ENCODE results near the gene MSLN.

MSLN gene

DNA sequence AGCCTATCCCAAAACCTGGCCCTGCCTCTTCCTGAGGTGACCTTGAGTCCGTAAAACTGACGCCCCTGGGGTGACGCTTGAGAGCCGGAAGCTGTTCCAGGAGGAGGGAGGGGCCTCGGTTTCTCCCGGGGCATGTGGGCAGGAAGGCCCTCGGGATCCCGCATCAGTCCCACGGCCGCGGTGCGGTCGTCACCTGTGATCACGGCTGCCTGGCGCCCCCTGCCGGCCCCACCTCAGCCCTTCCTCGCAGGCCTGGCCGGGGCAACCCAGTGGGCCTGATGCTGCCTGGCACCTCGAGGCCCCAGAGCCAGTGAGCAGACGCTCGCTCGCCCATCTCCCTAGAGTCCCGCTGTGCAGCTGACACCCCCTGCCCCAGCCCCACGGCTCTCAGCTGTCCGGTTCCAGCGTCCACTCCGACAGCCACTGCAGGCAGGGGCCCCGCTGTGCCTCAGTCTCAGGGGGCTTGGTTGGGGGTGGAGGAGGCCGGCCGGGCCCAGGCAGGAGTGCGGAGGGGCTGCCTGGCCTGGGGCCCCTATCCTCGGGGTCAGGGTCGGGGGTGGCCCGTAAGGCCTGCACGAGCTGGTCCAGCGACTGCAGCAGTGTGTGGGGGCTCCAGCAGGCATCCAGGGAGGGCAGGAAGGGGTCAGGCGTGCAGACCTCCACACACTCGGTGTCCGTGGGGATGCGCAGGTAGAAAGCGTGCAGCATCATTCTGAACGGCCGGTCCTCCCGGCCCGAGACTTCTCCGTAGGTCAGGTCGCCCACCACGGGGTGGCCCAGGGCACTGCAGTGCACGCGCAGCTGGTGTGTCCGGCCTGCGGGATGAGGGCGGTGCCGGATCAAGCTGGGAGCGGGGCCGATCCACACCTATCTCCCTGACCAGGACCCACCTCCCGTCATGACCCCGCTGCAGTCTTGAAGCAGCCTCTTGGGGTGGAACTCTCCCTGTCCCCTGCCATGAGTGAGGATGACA is 25.3 kb downstream of the MSLN start:
- Histone ChIP-seq H3K4me3 (ENCODE audit: low read length) (no peak overlapping the region), H3K36me3 (replicated peaks; ENCODE audit: low read depth, low read length) (peaks cover 3% of the 10 kb centered on the region), H3K27me3 (ENCODE audit: low read depth, low read length) (peaks cover 6% of the 10 kb centered on the region; the same call in 1 of the 2 replicates), H3K4me2 (ENCODE audit: low read length) (no peak overlapping the region), H3K79me2 (ENCODE audit: low read length) (peaks cover 25% of the 10 kb centered on the region), H3K9me3 (ENCODE audit: insufficient read depth, low read length) (no peaks in the 10 kb centered on the region), H2AFZ (ENCODE audit: low read depth, low read length) (no peak overlapping the region), H3K27ac (ENCODE audit: low read length) (no peak overlapping the region), H3K9ac (ENCODE audit: low read length) (no peak overlapping the region), H4K20me1 (ENCODE audit: insufficient read depth, low read length) (no peaks in the 10 kb centered on the region), H3K4me1 (ENCODE audit: low read length) (peaks cover 12% of the 10 kb centered on the region)
- TF ChIP-seq, protein P1, sequence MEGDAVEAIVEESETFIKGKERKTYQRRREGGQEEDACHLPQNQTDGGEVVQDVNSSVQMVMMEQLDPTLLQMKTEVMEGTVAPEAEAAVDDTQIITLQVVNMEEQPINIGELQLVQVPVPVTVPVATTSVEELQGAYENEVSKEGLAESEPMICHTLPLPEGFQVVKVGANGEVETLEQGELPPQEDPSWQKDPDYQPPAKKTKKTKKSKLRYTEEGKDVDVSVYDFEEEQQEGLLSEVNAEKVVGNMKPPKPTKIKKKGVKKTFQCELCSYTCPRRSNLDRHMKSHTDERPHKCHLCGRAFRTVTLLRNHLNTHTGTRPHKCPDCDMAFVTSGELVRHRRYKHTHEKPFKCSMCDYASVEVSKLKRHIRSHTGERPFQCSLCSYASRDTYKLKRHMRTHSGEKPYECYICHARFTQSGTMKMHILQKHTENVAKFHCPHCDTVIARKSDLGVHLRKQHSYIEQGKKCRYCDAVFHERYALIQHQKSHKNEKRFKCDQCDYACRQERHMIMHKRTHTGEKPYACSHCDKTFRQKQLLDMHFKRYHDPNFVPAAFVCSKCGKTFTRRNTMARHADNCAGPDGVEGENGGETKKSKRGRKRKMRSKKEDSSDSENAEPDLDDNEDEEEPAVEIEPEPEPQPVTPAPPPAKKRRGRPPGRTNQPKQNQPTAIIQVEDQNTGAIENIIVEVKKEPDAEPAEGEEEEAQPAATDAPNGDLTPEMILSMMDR (IDR thresholded peaks at IDR 0.05; ENCODE audit: low read depth, low read length): peak; percentile 82
- no peak for TF ChIP-seq EZH2phosphoT487 (IDR thresholded peaks at IDR 0.05; ENCODE audit: low read depth)

DNA sequence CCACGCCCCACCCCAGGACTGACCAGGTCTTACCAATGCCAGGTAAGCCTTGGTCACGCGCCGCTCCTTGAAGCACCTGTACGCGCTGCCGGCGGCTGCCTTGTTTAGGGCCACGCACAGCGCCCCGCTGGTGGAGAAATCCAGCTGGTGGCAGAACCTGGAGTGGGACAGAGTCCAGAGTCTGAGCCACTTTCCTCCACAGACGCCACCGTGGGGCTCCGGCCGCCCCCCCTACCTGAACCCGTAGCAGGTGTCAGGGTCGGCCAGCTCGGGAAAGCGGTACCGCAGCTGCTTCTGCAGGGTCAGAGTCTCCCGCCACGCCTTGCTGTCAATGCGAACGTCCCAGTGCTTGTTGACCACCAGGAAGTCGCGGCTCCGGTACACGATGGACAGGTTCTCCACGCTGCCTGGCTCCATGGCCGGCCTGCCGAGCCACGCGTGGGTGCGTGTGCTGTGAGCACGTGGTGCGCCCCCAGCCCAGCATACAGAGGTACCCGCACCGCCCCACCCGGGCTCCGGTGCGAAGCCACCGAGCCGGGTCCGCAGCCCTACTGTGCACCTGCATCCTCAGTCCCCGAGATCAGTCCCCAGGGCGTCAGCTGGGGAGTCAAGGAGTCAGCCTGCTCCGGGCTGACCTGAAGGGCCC is 26.9 kb downstream of the MSLN start:
- H3K27ac ChIP-seq (ENCODE audit: low read length): no peak overlapping the region
- H3K4me2 ChIP-seq (ENCODE audit: low read length): peak overlapping the region; percentile 82
- no peaks in the 10 kb centered on the region for H4K20me1 ChIP-seq (ENCODE audit: insufficient read depth, low read length)
- peak overlapping the region; percentile 74 for H3K9ac ChIP-seq (ENCODE audit: low read length)
- H3K36me3 ChIP-seq (replicated peaks; ENCODE audit: low read depth, low read length): peaks cover 8% of the 10 kb centered on the region
- peaks cover 25% of the 10 kb centered on the region for H3K79me2 ChIP-seq (ENCODE audit: low read length)
- H3K9me3 ChIP-seq (ENCODE audit: insufficient read depth, low read length): no peaks in the 10 kb centered on the region
- H3K4me1 ChIP-seq (ENCODE audit: low read length): peaks cover 12% of the 10 kb centered on the region
- H3K4me3 ChIP-seq (ENCODE audit: low read length): peak overlapping the region; percentile 88
- TF ChIP-seq, protein P1 (IDR thresholded peaks at IDR 0.05; ENCODE audit: low read depth, low read length): no peak
- TF ChIP-seq EZH2phosphoT487 (IDR thresholded peaks at IDR 0.05; ENCODE audit: low read depth): no peak
- H3K27me3 ChIP-seq (ENCODE audit: low read depth, low read length): peaks cover 6% of the 10 kb centered on the region; the same call in 1 of the 2 replicates
- no peak overlapping the region for H2AFZ ChIP-seq (ENCODE audit: low read depth, low read length)

DNA sequence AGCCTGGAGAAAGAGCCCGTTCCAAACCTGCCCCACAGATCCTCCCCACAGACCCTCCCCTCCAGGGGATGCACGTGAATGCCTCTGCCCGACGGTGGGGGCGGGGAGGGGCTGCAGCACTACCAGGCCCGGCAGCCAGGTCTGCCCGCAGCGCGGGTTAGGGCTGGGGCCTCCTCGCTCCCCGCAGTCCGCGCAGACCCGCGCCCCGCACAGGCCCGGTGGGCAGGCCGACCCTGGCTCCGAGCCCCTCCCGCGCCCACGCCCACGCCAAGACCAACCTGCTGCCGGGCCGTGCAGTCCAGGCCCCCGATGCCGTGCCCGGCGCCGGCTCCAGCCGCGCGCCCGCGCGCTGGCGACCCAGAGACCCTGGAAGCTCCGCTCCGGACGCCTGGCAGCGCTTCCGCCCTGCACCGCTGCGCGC is 27.5 kb downstream of the MSLN start, which contains the start of gene RPUSD1:
Gene RPUSD1 (minus strand): TSS at position 404 of the 421 bp plus-strand sequence. CDS start 644 bp downstream, outside the sequence.
- peak within 1 kb of the TSS; percentile 87 for H3K9ac ChIP-seq (ENCODE audit: low read length)
- peaks cover 8% of the 10 kb centered on the region for H3K36me3 ChIP-seq (replicated peaks; ENCODE audit: low read depth, low read length)
- peaks cover 4% of the 10 kb centered on the region; the same call in 1 of the 2 replicates for H3K27me3 ChIP-seq (ENCODE audit: low read depth, low read length)
- H3K9me3 ChIP-seq (ENCODE audit: insufficient read depth, low read length): no peaks in the 10 kb centered on the region
- H3K27ac ChIP-seq (ENCODE audit: low read length): peak within 1 kb of the TSS; percentile 16; the same call in 1 of the 2 replicates
- peak within 1 kb of the TSS; percentile 99 for H3K4me3 ChIP-seq (ENCODE audit: low read length)
- H3K4me2 ChIP-seq (ENCODE audit: low read length): peak within 1 kb of the TSS; percentile 89
- peaks cover 12% of the 10 kb centered on the region for H3K4me1 ChIP-seq (ENCODE audit: low read length)
- no peaks in the 10 kb centered on the region for H4K20me1 ChIP-seq (ENCODE audit: insufficient read depth, low read length)
- no peak for TF ChIP-seq EZH2phosphoT487 (IDR thresholded peaks at IDR 0.05; ENCODE audit: low read depth)
- TF ChIP-seq, protein P1 (IDR thresholded peaks at IDR 0.05; ENCODE audit: low read depth, low read length): no peak
- peaks cover 25% of the 10 kb centered on the region for H3K79me2 ChIP-seq (ENCODE audit: low read length)
- H2AFZ ChIP-seq (ENCODE audit: low read depth, low read length): peak within 1 kb of the TSS; percentile 89; the same call in 1 of the 2 replicates

Data from OCI-LY3 (cell line).